Left kidney (tissue), 2 donors: ENCODE measurements around the gene NSG1. TPM values are rescaled to one million over a fixed set of nuclear protein-coding genes. Genes with fewer than 3 reads are reported as not detected.
"Not testable (repeated sequence)": the region's sequence is repeated elsewhere in the genome, so short reads cannot be mapped to it uniquely, and the experiment has no call there.

Source experiments
- DNase-seq: peaks from one replicate; pipeline ENCODE4 v3.0.0-alpha.2; 2013
- polyA plus RNA-seq: library from polyadenylated mRNA; unstranded; fragments of 120-200 nt; gene quantifications from one replicate; pipeline ENCODE4 v1.2.1, GENCODE V29; 2013; ENCODE audit not compliant: insufficient read length

NSG1 gene
- polyA plus RNA-seq, 1 donor = 4.9 TPM

GRCh38 chr4:4432341-4433125 lies 45.6 kb downstream of the NSG1 start:
- no peak for DNase-seq

DNA sequence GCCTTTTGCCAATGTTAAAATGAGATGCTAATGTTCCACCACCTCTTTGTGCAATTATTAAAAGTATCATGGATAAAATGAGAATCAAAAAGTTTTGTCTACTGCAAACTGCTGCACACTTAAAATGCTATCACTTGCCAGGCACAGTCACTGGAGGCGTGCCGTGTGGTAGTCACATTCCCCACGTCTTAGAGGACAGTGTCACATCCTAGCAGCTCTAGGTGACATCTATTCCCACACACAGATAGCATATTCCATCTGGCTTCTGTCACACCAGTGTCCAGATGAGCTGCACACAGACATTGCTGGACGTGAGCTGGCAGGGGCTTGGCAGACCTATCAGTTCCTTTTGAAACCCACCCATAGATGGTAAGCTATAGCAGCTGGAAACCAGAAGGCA lies 47.0 kb downstream of the NSG1 start:
- DNase-seq = no peak

DNA sequence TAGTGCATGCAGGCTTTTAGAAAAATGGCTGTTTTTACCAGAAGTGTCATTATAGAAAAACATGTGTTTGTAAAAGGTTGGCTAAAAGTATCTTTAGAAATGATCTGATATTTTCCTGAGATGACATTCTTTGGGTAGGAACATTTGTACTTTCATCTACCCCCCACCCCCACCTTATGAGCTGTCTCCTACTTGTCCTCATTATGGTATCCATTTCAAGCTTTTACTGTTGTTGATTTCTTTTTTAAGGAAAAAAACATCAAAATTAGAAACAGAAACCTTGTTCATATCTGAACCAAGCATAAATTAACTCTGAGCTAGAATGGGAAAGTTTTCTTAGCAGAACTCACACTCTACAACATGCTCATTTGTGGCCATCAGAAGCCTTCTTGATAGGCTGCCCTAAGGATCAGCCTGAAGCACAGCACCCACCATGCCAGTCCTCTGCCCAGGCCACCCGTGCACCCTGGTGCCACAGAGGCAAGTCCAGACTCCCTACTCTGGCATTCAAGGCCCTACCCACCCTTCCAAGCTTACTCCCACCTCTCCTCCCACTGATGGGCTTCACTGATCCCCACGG lies 49.4 kb downstream of the NSG1 start:
- DNase-seq = no peak

DNA sequence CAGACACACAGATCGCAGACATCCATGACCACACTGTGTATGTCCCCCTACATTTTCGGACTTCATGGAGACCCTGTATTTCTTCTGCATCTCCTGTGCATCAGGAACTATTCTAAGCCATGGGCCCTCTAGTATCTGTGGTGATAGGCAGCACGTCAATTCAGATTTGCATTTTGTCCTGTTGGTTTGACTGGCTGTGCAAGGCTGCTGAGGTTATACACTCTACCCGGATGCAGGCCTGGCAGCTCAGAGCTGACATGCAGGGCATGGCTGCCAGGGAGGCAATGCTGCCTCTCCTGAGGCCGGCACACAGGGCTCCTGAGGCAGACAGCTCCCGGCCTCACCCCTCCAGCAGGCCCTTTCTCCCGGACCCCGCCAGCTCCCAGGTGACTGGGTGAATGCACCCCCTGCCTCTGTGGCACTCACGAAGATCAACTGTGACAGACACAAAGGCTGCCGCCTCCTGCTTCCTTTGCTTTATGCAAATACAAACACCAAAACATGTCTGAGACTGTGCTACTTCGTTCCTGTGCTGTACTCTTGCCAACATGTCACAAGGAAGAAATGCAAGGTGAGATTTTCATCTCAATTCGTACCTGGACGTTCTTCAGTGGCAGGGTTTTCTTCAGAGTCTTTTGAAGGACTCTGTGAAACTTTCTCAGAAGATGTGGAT lies 51.0 kb downstream of the NSG1 start:
- no peak for DNase-seq

- DNase-seq = no peak
Observed at GRCh38 chr4:4438891-4439290, 52.0 kb downstream of the NSG1 start.

GRCh38 chr4:4439782-4440181 lies 52.9 kb downstream of the NSG1 start:
- no peak for DNase-seq

GRCh38 chr4:4440333-4441061 lies 53.6 kb downstream of the NSG1 start:
- no peak for DNase-seq

DNA sequence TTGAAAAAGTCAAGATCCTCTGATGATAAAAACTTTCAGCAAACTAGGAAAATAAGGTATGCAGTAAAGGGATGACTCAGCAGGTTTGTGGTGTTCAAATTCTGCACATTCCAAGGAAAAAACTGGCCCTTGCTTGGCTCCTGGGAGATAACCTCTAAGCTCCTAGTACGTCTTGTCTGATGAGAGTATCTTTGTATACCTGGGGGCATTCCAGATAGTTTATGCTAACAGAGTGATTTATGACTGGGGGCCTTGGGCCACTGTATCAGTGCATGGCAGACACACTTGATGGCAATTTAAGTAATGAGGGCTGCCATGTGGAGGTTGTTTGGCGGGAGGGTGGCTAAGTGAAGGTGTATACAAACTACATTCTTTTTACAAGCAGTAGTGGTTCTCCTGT lies 56.9 kb downstream of the NSG1 start:
- DNase-seq = no peak

GRCh38 chr4:4446434-4446833 lies 59.5 kb downstream of the NSG1 start:
- no peak for DNase-seq

DNA sequence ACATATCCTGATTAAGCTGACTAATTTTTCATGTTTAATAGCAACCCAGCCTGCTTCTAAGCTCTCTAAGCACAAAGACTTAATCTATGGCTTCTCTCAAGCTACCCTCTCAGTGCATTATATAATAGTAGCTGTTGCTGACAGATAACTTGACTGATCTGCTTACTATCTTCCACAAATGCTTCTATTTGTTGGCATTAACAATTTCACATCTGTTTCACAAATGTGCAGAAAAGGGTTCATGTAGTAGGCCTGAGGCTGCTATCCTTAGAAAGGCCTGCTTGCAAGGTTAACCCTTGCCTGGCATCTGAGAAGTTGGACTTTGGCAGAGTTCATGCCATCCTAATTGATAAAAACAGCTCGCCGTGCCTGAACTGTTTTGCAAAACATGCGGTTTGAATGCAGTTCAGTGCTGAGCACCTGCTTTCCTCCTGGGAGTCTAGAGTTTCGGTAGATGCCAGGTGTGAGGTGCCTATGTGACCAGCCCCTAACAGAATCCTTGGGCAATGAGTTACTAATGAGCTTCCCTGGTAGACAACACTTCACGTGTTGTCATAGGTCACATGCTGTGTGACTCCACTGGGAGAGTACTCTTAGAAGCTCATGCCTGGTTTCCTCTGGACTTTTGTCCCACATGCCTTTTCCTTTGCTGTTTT lies 68.4 kb downstream of the NSG1 start:
- DNase-seq = no peak

- DNase-seq = no peak
Observed at GRCh38 chr4:4456351-4456750, 69.4 kb downstream of the NSG1 start.

DNA sequence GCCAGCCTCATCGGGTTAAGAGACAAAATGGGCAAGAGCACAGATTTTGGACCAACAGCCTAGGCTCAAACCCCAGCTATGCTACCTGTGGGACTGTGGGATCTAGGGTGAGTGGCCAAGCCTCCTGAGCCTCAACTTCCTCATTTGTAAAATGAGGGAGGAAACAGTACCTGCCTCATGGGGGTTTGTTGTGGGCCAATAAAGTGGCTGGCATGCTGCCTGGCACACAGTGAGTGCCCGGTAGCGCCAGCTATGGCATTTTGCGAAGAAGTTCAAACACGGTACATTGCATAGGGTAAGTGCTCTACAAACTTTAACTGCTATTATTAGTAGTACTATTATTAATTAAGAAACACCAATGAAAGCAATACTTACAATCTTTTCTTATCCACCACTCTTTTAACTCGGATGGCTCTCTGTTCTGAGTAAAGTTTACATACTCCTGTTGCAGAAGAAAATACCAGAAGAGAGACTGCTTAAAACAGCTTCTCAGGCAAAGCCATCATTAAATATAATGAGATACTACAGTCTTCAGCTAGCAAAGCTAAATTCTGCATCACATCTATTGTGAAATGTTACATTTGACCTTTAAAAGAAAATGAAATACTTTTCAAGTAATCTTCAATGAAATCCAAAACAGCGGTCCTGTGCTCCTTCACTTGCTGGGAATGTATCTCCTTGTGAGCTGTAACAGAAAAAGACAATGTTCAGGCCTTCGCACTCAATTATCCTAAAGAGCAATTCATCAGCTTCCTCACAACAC lies 70.1 kb downstream of the NSG1 start:
- no peak for DNase-seq

GRCh38 chr4:4457803-4458553 lies 71.1 kb downstream of the NSG1 start:
- no peak for DNase-seq

GRCh38 chr4:4459181-4459580 lies 72.3 kb downstream of the NSG1 start:
- DNase-seq = no peak

DNA sequence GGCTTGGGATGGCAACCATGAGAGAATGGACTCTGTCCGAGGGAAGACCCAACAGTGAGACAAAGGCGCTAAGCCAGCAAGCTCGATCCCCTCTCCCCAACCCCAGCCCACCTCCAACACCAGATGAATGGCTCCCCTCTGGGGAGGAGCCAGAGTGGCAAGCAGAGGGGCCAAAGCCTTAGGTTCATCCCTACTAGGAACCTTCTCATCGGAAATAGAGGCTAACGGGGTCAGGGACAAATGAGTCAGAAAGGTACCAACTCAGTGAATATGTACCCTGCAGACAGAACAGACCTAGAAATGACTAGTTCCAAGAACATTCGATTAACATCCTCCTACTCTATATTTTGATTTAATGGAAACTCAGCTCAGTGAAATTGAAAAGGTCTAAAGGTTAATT lies 73.9 kb downstream of the NSG1 start:
- DNase-seq = no peak

DNA sequence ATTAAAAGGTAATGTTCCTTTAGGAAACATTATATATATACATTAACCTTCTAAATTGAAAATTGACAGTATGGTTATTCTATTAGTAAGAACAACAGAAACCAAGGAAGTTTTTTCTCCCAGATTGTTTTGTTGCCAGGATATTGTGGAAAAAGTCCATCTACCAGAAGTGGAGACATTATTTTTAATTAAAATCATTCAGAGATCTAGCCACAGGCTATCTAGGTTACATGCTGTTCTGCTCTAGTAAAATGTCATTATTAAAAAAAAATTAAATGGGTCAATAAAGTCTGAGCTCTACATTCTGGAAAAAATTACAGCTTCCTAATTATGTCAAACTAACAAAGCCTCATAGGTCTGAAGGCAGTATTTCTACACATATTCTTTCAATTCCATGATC lies 74.3 kb downstream of the NSG1 start:
- no peak for DNase-seq

GRCh38 chr4:4461850-4462249 lies 74.9 kb downstream of the NSG1 start:
- no peak for DNase-seq

- no peak for DNase-seq
Observed at GRCh38 chr4:4462970-4463369, 76.1 kb downstream of the NSG1 start.

DNA sequence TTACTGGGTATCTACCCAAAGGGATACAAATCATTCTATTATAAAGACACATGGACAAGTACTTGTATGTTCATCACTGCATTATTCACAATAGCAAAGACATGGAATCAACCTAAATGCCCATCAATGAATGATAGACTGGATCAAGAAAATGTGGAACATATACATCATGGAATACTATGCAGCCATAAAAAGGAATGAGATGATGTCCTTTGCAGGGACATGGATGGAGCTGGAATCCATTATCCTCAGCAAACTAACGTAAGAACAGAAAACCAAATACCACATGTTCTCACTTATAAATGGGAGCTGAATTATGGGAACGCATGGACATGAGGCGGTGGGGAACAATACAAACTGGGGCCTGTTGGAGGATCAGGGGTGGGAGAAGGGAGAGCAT lies 78.3 kb downstream of the NSG1 start:
- DNase-seq = not testable (repeated sequence)
